CD4-positive, alpha-beta T cell treated with Interleukin-15 for 4 hours (primary cell): ENCODE measurements around the gene ATF6.

Experiments used
- DNase-seq: peaks from one replicate; pipeline ENCODE4 v3.0.0-alpha.2; 2020; ENCODE audit warnings: low spot score

Gene ATF6

GRCh38 chr1:161970036-161970435, 203.9 kb downstream of the ATF6 start:
- DNase-seq, result no peak

DNA sequence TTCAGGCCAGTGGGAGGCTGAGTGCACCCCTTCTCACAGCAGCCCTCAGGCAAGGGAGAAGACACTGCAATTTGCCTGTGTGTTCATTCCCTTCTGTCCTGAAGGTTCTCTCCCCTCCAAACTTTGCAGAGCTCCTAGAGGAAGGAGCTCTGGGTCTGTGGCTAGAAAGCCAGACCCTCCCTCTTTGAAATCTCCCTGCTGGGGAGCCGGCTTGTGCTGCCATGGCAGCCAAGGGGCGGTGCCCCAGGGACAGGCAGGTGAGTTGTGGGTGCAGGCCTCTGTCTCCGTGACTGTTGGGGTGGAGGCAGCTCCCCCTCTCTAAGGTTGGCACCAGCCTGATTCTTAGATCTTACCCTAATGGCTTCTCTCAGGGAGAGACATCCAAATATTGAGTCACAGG, 204.5 kb downstream of the ATF6 start:
- DNase-seq, result no peak

DNA sequence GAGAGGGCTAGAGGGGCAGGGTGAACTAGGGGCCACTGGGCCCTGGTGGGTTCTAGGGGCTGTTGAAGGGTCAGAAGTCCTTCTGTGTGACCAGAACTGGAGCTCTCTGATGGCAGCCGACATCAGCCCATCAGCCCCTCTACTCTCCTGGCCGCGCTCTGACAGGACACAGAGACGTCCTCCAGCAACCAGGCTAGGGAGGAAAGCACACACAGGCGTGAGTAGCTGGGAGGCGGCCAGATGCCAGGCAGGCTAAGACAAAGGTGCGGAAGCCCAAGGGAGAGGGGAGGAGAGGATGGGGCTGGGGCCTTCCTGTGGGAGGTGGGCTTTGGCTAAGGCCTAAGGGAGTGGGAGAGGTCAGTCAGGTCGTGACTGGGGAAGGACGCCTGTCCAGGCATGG, 206.7 kb downstream of the ATF6 start:
- no peak for DNase-seq

GRCh38 chr1:161973924-161974845, 208.1 kb downstream of the ATF6 start:
- no peak for DNase-seq

DNA sequence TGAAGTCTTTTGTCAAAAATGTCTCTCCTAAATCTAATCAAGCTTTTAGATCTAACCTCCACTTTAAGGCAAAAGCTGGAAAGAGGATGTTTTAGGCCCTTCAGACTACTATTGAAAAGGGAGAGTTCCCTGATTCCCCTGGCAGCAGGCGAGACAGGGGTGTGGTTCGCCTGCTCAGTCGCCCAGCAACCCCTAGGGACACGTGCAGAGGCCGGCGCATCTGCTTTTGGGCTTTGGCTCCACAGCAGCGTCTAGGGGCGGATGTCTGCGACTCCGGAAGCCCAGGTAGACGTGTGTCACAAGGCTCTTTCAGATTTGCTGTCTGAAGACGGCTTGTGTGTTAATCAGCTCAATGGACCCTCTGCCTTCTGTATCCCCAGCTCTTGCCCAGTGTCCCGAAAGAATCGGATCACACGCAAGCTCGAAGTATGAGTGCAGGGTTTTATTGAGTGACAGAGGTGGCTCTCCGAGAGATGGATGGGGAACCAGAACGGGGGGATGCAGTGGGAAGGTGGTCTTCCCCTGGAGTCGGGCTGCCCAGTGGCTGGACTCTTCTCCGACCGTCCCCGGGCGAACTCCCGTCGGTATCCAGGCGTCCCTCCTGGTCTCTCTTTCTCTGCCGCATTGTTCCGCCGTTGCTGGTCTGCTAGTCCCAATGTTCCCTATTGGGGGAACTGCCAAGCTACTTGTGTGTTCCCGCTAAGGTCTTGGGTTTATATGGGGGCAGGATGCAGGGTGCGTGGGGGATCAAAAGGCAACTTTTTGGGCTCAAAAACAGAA, 212.1 kb downstream of the ATF6 start:
- DNase-seq, result no peak

- no peak for DNase-seq
Observed at GRCh38 chr1:161981126-161981525, 215.0 kb downstream of the ATF6 start.

DNA sequence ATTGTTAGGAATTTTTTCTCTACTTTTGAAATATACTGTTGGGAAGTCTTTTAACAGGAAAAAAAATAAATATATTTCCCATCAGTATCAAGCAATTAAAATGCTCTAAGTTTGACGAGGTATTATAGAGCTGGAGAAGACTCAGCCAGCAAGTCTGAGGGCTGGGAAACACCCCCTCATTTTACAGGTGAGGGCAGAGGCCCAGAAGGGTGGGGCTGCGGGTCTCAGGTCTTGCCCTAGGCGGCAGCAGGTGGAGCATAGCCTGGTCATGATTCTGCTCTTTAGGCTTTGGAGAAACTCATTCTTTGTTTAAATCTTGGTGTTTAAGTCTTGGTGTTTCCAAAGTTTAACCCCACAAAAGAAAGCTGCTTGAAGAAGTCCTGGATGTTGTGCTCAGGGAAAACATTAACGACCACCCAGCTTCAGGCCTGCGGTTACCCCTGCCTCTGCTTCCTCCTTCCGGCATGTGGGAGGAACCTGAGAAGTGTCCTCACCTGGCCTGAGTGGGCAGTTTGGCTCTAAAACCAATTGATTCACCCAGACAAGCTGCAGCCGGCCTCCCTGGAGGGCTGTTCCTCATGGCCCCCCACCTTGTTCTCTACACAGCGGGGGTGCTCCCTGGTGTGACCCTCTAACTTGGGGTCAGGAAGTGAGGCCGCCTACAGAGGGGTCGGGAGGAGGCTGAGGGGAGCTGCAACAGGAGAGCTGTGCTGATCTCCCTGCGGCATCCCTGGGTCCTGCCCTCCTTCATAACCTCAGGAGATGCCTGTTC, 215.8 kb downstream of the ATF6 start:
- no peak for DNase-seq

DNA sequence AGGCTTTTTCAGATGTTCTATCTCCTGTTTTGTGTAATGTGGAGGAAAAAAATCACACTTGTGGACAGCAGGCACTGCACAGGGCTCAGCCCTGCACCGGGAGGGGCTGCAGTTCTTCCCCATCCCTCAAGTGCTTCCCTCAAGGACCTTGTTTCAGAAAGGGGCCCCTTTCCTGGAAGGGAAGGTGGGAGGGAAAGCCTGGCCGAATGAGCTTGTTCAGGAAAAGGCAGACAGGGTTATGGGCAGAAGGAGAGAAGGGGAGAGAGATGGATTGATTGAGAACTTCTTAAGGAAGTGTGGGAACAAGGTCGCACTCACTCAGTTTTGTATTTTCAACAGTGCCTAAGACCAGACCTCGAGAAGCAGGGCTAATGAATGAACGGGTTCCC, 216.4 kb downstream of the ATF6 start:
- no peak for DNase-seq

GRCh38 chr1:161982917-161983316, 216.8 kb downstream of the ATF6 start:
- no peak for DNase-seq

DNA sequence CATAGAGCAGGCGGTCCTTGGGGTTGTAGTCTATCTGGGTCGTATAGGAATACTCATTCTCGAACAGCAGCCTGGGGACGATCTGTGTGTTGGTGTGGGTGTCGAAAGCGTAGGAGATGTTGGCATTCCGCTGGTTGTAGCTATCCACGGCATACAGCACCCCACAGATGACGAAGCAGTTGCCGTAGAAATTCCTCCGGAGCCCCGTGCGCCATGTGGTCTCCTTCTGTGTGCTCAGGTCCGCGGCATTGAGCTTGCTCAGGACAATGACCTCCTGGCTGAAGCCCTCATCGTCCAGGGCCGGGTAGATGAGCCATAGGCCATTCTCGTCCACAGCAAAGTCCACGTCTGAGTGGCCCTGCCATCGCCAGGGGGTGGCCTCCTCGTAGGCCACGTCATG, 217.6 kb downstream of the ATF6 start:
- no peak for DNase-seq

GRCh38 chr1:161985301-161985822, 219.2 kb downstream of the ATF6 start:
- no peak for DNase-seq

DNA sequence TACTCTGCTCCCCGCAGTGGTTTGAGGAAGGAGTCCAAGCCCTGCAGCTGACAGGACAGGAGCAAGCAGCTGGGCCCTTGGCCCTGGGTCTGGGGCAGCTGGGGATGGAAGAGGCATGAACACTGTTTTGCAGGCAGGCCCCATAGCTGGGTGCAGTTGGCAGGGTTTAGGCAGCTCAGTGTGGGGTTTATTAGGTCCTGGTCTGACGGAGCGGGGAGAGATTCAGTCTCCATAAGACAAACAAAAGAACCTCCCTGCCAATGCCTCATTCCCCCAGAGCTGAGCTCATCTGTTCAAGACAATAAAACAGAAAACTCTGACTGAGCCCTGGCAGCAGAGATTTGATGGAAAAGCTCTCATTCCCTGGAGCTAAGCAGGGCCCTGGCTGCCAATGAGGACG, 220.2 kb downstream of the ATF6 start:
- no peak for DNase-seq

GRCh38 chr1:161987303-161987702, 221.2 kb downstream of the ATF6 start:
- no peak for DNase-seq

DNA sequence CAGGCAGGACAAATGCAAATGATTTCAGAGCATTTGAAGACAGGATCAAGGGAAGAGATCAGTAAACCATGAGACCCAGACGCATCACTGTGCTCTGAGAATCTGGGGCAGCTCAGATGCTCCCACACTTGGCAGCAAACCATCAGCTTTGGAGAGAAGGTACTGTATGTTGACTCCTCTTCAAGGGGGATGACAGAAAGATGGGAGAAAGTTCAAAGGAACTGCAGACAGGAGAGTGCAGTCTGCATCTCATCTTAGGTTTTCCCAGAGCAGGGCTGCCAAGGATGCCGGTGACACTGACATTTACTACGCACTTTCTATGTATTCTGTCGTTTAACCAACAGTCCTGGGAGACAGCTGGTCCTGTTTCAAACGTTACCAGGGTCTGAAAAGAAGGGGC, 221.8 kb downstream of the ATF6 start:
- no peak for DNase-seq

DNA sequence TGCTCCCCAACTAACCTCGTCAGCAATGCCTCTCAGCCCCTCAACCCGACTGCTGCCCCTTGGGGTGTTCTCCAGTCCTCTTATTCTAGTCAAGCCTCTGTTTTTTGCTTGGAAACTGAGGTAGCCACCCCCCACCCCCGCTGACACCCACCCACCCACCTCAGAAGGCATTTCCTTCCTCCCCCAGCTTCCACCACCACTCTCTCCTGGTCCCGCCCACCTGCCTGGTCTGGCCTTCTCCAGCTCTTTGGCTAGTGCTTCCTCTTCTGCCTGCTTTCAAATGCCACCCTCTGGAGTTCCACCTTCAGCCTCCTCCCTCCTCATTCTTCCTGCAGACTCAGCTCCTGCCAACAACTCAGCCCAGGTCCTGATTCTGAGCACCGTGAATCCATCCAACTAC, 222.3 kb downstream of the ATF6 start:
- DNase-seq, result no peak

DNA sequence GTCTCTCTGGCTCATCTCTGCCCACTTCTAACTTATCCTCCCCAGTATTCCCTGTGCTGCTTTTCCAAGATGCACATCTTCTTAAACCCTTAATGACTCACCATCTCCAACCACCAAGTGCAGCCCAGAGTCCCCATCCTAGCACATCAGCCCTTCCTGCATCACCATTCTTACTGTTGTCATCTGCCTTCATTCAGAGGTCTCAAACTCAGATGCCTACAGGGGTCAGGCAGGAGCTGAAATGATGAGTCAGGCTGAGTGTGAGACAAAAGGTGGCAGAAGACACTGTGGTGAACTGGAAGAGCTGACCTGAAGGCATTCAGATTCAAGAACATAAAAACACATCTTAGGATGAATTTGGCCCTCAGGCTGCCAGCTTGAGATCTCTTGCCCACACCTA, 223.0 kb downstream of the ATF6 start:
- DNase-seq, result no peak

- DNase-seq, result no peak
Observed at GRCh38 chr1:161989786-161990185, 223.7 kb downstream of the ATF6 start.

GRCh38 chr1:161993576-161993975, 227.5 kb downstream of the ATF6 start:
- no peak for DNase-seq

- DNase-seq, result no peak
Observed at GRCh38 chr1:161994175-161994668, 228.1 kb downstream of the ATF6 start.

- DNase-seq, result no peak
Observed at GRCh38 chr1:161997152-161997551, 231.0 kb downstream of the ATF6 start.

DNA sequence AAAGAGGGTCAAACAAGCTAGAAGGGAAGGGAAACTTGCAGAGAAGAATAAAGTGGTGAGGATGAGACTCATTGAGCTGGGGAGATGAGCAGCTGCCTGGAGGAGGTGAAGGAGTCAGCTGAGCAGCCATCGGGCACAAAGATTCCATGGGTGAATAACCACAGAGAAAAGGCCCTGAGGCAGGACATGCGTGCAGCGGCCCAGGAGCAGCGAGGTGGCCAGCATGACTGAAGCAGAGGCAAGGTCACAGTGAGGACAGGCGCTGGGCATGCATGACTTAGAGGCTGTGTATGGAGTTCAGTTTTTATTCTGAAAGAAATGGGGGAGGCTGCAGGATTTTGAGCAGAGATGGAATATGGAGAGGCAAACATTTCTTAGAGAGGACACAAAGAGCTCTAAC, 232.7 kb downstream of the ATF6 start:
- no peak for DNase-seq
